ENCODE measurements around the gene HAND1. TPM values are rescaled to one million over a fixed set of nuclear protein-coding genes. Genes with fewer than 3 reads are reported as not detected.

HAND1 gene
- total and polyA plus RNA-seq, 2 experiments from 2014 or later = not detected

DNA sequence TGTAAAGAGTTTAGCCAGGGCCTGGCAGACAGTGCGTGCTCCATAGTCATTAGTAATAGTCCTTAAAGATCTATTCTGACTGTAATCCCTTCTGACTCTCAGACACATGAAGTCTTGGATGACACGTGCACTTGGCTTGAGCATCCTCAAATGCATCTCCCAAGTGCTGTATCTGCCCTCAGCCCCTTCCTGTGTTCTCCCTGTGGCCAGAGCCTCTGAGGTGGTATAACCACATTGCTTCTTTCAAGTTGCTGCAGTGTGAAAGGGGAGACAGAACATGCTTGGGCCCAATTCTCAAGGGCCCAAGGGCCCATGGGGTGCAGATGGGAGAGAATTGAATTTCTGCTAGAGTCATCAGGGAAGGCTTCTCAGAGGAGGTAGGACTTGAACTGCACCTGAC lies 30.1 kb upstream of the HAND1 start:
- no peak overlapping the region for H2AFZ ChIP-seq
- no peaks in the 10 kb centered on the region for H4K20me1 ChIP-seq (replicated peaks; ENCODE audit: insufficient read depth)
- Mint-ChIP-seq H3K4me1 (peaks cover 8% of the 10 kb centered on the region), H3K4me3 (no peak overlapping the region), H3K27ac (no peak overlapping the region), H3K36me3 (ENCODE audit: low read depth) (no peaks in the 10 kb centered on the region), H3K9me3 (no peaks in the 10 kb centered on the region), H3K27me3 (ENCODE audit: insufficient read depth, low read depth, poor library complexity) (peaks cover 3% of the 10 kb centered on the region)
- H3K4me1 ChIP-seq (ENCODE audit: insufficient read depth) = no peaks in the 10 kb centered on the region
- H3K36me3 ChIP-seq (ENCODE audit: insufficient read depth) = no peaks in the 10 kb centered on the region
- no peak for DNase-seq (ENCODE audit: low spot score)
- no peaks in the 10 kb centered on the region for H3F3A ChIP-seq (replicated peaks; ENCODE audit: low read depth)
- H3K27me3 ChIP-seq (ENCODE audit: insufficient read depth) = no peaks in the 10 kb centered on the region
- no peak overlapping the region for H3K4me3 ChIP-seq
- no peaks in the 10 kb centered on the region for H3K79me2 ChIP-seq (replicated peaks; ENCODE audit: insufficient read depth)
- no peak overlapping the region for H3K4me2 ChIP-seq
- no peak overlapping the region for H3K27ac ChIP-seq (ENCODE audit: low read depth)
- no peak for ATAC-seq
- no peaks in the 10 kb centered on the region for H3K9me2 ChIP-seq (ENCODE audit: insufficient read depth)
- TF ChIP-seq STAT1 (IDR thresholded peaks at IDR 0.05; ENCODE audit: unreplicated experiment) (no peak), POLR2AphosphoS5 (IDR thresholded peaks at IDR 0.05; ENCODE audit: low read depth) (no peak)

DNA sequence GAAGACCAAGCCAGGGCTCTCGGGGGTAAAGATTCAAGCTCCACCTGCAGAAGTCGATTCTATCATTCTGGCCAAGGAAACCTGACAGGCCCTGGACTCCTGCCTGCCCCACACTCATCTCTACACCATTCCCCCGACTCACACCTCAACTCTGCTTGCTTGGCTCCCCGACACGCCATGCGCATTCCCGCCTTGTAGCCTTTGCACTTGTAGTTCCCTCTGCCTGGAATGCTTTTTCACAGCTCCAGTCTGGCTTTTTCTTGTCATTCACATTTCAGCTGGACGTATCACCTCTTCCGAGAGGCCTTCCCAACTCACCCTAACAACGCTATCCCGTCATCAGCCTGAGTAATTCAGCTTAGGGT lies 28.7 kb upstream of the HAND1 start:
- no peaks in the 10 kb centered on the region for H3K79me2 ChIP-seq (replicated peaks; ENCODE audit: insufficient read depth)
- H2AFZ ChIP-seq = no peak overlapping the region
- no peak overlapping the region for H3K4me2 ChIP-seq
- Mint-ChIP-seq H3K4me1 (peaks cover 10% of the 10 kb centered on the region), H3K9me3 (no peaks in the 10 kb centered on the region), H3K27me3 (ENCODE audit: insufficient read depth, low read depth, poor library complexity) (peaks cover 3% of the 10 kb centered on the region), H3K27ac (no peak overlapping the region), H3K4me3 (no peak overlapping the region), H3K36me3 (ENCODE audit: low read depth) (no peaks in the 10 kb centered on the region)
- H3K4me1 ChIP-seq (ENCODE audit: insufficient read depth) = no peaks in the 10 kb centered on the region; the same call in 1 of the 2 replicates
- ATAC-seq (no peak), DNase-seq (ENCODE audit: low spot score) (no peak)
- no peak overlapping the region for H3K27ac ChIP-seq (ENCODE audit: low read depth)
- H3K4me3 ChIP-seq = no peak overlapping the region
- no peaks in the 10 kb centered on the region for H4K20me1 ChIP-seq (replicated peaks; ENCODE audit: insufficient read depth)
- H3K9me2 ChIP-seq (ENCODE audit: insufficient read depth) = no peaks in the 10 kb centered on the region
- H3F3A ChIP-seq (replicated peaks; ENCODE audit: low read depth) = no peaks in the 10 kb centered on the region
- H3K27me3 ChIP-seq (ENCODE audit: insufficient read depth) = no peaks in the 10 kb centered on the region
- H3K36me3 ChIP-seq (ENCODE audit: insufficient read depth) = no peaks in the 10 kb centered on the region
- TF ChIP-seq ZNF114 (CRISPR knock-in tag; IDR thresholded peaks at IDR 0.05) = no peak
- no peak for TF ChIP-seq EZH2 (IDR thresholded peaks at IDR 0.05; ENCODE audit: low read depth, unreplicated experiment)
- TF ChIP-seq, protein P1, sequence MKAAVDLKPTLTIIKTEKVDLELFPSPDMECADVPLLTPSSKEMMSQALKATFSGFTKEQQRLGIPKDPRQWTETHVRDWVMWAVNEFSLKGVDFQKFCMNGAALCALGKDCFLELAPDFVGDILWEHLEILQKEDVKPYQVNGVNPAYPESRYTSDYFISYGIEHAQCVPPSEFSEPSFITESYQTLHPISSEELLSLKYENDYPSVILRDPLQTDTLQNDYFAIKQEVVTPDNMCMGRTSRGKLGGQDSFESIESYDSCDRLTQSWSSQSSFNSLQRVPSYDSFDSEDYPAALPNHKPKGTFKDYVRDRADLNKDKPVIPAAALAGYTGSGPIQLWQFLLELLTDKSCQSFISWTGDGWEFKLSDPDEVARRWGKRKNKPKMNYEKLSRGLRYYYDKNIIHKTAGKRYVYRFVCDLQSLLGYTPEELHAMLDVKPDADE (IDR thresholded peaks at IDR 0.05) = no peak
- TF ChIP-seq, protein P2, sequence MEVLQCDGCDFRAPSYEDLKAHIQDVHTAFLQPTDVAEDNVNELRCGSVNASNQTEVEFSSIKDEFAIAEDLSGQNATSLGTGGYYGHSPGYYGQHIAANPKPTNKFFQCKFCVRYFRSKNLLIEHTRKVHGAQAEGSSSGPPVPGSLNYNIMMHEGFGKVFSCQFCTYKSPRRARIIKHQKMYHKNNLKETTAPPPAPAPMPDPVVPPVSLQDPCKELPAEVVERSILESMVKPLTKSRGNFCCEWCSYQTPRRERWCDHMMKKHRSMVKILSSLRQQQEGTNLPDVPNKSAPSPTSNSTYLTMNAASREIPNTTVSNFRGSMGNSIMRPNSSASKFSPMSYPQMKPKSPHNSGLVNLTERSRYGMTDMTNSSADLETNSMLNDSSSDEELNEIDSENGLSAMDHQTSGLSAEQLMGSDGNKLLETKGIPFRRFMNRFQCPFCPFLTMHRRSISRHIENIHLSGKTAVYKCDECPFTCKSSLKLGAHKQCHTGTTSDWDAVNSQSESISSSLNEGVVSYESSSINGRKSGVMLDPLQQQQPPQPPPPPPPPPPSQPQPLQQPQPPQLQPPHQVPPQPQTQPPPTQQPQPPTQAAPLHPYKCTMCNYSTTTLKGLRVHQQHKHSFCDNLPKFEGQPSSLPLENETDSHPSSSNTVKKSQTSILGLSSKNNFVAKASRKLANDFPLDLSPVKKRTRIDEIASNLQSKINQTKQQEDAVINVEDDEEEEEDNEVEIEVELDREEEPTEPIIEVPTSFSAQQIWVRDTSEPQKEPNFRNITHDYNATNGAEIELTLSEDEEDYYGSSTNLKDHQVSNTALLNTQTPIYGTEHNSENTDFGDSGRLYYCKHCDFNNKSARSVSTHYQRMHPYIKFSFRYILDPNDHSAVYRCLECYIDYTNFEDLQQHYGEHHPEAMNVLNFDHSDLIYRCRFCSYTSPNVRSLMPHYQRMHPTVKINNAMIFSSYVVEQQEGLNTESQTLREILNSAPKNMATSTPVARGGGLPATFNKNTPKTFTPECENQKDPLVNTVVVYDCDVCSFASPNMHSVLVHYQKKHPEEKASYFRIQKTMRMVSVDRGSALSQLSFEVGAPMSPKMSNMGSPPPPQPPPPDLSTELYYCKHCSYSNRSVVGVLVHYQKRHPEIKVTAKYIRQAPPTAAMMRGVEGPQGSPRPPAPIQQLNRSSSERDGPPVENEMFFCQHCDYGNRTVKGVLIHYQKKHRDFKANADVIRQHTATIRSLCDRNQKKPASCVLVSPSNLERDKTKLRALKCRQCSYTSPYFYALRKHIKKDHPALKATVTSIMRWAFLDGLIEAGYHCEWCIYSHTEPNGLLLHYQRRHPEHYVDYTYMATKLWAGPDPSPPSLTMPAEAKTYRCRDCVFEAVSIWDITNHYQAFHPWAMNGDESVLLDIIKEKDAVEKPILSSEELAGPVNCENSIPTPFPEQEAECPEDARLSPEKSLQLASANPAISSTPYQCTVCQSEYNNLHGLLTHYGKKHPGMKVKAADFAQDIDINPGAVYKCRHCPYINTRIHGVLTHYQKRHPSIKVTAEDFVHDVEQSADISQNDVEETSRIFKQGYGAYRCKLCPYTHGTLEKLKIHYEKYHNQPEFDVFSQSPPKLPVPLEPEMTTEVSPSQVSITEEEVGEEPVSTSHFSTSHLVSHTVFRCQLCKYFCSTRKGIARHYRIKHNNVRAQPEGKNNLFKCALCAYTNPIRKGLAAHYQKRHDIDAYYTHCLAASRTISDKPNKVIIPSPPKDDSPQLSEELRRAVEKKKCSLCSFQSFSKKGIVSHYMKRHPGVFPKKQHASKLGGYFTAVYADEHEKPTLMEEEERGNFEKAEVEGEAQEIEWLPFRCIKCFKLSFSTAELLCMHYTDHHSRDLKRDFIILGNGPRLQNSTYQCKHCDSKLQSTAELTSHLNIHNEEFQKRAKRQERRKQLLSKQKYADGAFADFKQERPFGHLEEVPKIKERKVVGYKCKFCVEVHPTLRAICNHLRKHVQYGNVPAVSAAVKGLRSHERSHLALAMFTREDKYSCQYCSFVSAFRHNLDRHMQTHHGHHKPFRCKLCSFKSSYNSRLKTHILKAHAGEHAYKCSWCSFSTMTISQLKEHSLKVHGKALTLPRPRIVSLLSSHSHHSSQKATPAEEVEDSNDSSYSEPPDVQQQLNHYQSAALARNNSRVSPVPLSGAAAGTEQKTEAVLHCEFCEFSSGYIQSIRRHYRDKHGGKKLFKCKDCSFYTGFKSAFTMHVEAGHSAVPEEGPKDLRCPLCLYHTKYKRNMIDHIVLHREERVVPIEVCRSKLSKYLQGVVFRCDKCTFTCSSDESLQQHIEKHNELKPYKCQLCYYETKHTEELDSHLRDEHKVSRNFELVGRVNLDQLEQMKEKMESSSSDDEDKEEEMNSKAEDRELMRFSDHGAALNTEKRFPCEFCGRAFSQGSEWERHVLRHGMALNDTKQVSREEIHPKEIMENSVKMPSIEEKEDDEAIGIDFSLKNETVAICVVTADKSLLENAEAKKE (CRISPR knock-in tag; IDR thresholded peaks at IDR 0.05) = no peak
- no peak for TF ChIP-seq ZNF331 (CRISPR knock-in tag; IDR thresholded peaks at IDR 0.05; ENCODE audit: low read depth)
- TF ChIP-seq, protein P3, sequence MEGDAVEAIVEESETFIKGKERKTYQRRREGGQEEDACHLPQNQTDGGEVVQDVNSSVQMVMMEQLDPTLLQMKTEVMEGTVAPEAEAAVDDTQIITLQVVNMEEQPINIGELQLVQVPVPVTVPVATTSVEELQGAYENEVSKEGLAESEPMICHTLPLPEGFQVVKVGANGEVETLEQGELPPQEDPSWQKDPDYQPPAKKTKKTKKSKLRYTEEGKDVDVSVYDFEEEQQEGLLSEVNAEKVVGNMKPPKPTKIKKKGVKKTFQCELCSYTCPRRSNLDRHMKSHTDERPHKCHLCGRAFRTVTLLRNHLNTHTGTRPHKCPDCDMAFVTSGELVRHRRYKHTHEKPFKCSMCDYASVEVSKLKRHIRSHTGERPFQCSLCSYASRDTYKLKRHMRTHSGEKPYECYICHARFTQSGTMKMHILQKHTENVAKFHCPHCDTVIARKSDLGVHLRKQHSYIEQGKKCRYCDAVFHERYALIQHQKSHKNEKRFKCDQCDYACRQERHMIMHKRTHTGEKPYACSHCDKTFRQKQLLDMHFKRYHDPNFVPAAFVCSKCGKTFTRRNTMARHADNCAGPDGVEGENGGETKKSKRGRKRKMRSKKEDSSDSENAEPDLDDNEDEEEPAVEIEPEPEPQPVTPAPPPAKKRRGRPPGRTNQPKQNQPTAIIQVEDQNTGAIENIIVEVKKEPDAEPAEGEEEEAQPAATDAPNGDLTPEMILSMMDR (conservative IDR thresholded peaks at IDR 0.05; ENCODE audit: low read depth in 2 of 2) = no peak
- no peak for TF ChIP-seq NANOG (IDR thresholded peaks at IDR 0.05; ENCODE audit: borderline replicate concordance)
- TF ChIP-seq POLR2AphosphoS5 (IDR thresholded peaks at IDR 0.05; ENCODE audit: low read depth) = no peak
- TF ChIP-seq CREB1 (CRISPR knock-in tag; IDR thresholded peaks at IDR 0.05; ENCODE audit: low read depth) = no peak
